Right hindlimb (tissue), 1 donor: ENCODE measurements around the gene C1QB.
"Not testable (repeated sequence)": the region's sequence is repeated elsewhere in the genome, so short reads cannot be mapped to it uniquely, and the experiment has no call there.

Source experiments
- DNase-seq: peaks from one replicate; pipeline ENCODE4 v3.0.0-alpha.2; 2018

C1QB gene

GRCh38 chr1:22699681-22700520 lies 46.9 kb downstream of the C1QB start:
- no peak for DNase-seq

GRCh38 chr1:22702296-22703085 lies 49.5 kb downstream of the C1QB start:
- no peak for DNase-seq

- DNase-seq, result peak; percentile 89
Measured at GRCh38 chr1:22704440-22705067, 51.5 kb downstream of the C1QB start.

- no peak for DNase-seq
Measured at GRCh38 chr1:22705586-22705985, 52.5 kb downstream of the C1QB start.

GRCh38 chr1:22706100-22706499 lies 53.1 kb downstream of the C1QB start:
- DNase-seq, result not testable (repeated sequence)

GRCh38 chr1:22708777-22709176 lies 55.7 kb downstream of the C1QB start:
- DNase-seq, result no peak

- no peak for DNase-seq
Measured at GRCh38 chr1:22709227-22709626, 56.2 kb downstream of the C1QB start.

- DNase-seq, result peak; percentile 85
Measured at GRCh38 chr1:22709891-22710700, 57.1 kb downstream of the C1QB start.

- no peak for DNase-seq
Measured at GRCh38 chr1:22710701-22711049, 57.6 kb downstream of the C1QB start, which contains the start of gene EPHB2. Gene EPHB2 (plus strand): TSS chr1:22710839. CDS start chr1:22710983, 144 bp downstream.

- DNase-seq, result no peak
Measured at GRCh38 chr1:22711071-22711470, 58.0 kb downstream of the C1QB start.
